ENCODE results near the gene TBATA. TPM values are rescaled to one million over a fixed set of nuclear protein-coding genes. Genes with fewer than 3 reads are reported as not detected.

Gene TBATA
- polyA plus RNA-seq, 1 of the 3 experiments (the other 2 are of a cell fraction): not detected

GRCh38 chr10:70770001-70770400, 15.2 kb downstream of the TBATA start:
- no peak for DNase-seq
- Histone ChIP-seq H2AFZ (ENCODE audit: low read depth) (no peak overlapping the region), H3K4me2 (no peak overlapping the region), H3K27me3 (ENCODE audit: insufficient read depth) (no peaks in the 10 kb centered on the region; the same call in 1 of the 2 replicates), H3K9ac (no peak overlapping the region), H3K4me3 (ENCODE audit: low read depth in 2 of 2, low read length in 1 of 2) (no peak overlapping the region), H3K9me2 (no peaks in the 10 kb centered on the region), H3K9me3 (no peaks in the 10 kb centered on the region), H3F3A (replicated peaks; ENCODE audit: insufficient read depth) (no peaks in the 10 kb centered on the region), H3K36me3 (replicated peaks in 1 of 2; ENCODE audit: control insufficient read depth in 1 of 2, insufficient read depth in 2 of 2, low read length in 1 of 2) (no peaks in the 10 kb centered on the region), H3K27ac (ENCODE audit: low read depth in 2 of 2, low read length in 1 of 2) (no peak overlapping the region), H3K79me2 (ENCODE audit: insufficient read depth) (no peaks in the 10 kb centered on the region), H4K20me1 (ENCODE audit: insufficient read depth) (no peaks in the 10 kb centered on the region), H3K4me1 (ENCODE audit: control insufficient read depth in 1 of 2, insufficient read depth in 2 of 2, low read depth in 1 of 2, low read length in 1 of 2) (no peaks in the 10 kb centered on the region; a peak in 1 of 4 replicates)
- no peak for TF ChIP-seq CTCF (IDR thresholded peaks at IDR 0.05)
- no peak for TF ChIP-seq FOXM1 (IDR thresholded peaks at IDR 0.05; ENCODE audit: low read depth)
- TF ChIP-seq ZBTB33 (IDR thresholded peaks at IDR 0.05; ENCODE audit: borderline replicate concordance, low read depth): no peak
- no peak for TF ChIP-seq NRF1 (IDR thresholded peaks at IDR 0.05; ENCODE audit: low read depth, low read length)
- no peak for TF ChIP-seq GABPA (IDR thresholded peaks at IDR 0.05; ENCODE audit: low read depth)
- no peak for TF ChIP-seq FOSL2 (IDR thresholded peaks at IDR 0.05; ENCODE audit: borderline replicate concordance, low read depth)
- TF ChIP-seq TEAD4 (IDR thresholded peaks at IDR 0.05; ENCODE audit: borderline replicate concordance, insufficient read depth): no peak
- no peak for TF ChIP-seq POLR2AphosphoS5 (IDR thresholded peaks at IDR 0.05; ENCODE audit: low read depth, low read length)
- TF ChIP-seq RCOR1 (IDR thresholded peaks at IDR 0.05; ENCODE audit: low read length): no peak
- TF ChIP-seq YY1 (IDR thresholded peaks at IDR 0.05; ENCODE audit: low read depth): no peak
- no peak for TF ChIP-seq USF1 (IDR thresholded peaks at IDR 0.05; ENCODE audit: borderline replicate concordance, low read depth)
- no peak for TF ChIP-seq GATA2 (CRISPR knock-in tag; IDR thresholded peaks at IDR 0.05)
- no peak for TF ChIP-seq SMC3 (IDR thresholded peaks at IDR 0.05; ENCODE audit: low read depth, low read length)
- no peak for TF ChIP-seq RFX5 (IDR thresholded peaks at IDR 0.05; ENCODE audit: low read length)
- TF ChIP-seq TCF12 (IDR thresholded peaks at IDR 0.05): no peak
- no peak for TF ChIP-seq JUND (IDR thresholded peaks at IDR 0.05)
- no peak for TF ChIP-seq RXRA (IDR thresholded peaks at IDR 0.05; ENCODE audit: borderline replicate concordance, low read depth)
- TF ChIP-seq MXI1 (IDR thresholded peaks at IDR 0.05; ENCODE audit: low read depth, low read length): no peak
- CTCF ChIA-PET: interaction anchor here (1.7 kb wide), 1 partner anchor 10 kb away, joined by 9 read pairs; no protein-coding TSS in a partner anchor
- POLR2A ChIA-PET: no interaction called here
- WGBS (ENCODE audit: low lambda C conversion rate): 75% methylated on average over 2 of the region's 2 CpGs
